ENCODE data around the gene CT47C1.

Gene CT47C1

GRCh38 chrX:119107206-119107605, 34.4 kb downstream of the CT47C1 start:
- H3K27me3 ChIP-seq = no peaks in the 10 kb centered on the region
- intact Hi-C loops (cut with DNase I; ENCODE audit: low total_unique reads) = no loop called here
- no peaks in the 10 kb centered on the region for H3K4me1 ChIP-seq
- no peaks in the 10 kb centered on the region for H3K36me3 ChIP-seq
- DNase-seq = no peak
- H3K9me3 ChIP-seq = no peaks in the 10 kb centered on the region
- no peak overlapping the region for H3K27ac ChIP-seq
- no peak for TF ChIP-seq CTCF (IDR thresholded peaks at IDR 0.05)
- H3K4me3 ChIP-seq = no peak overlapping the region

- Histone ChIP-seq H3K27me3 (no peaks in the 10 kb centered on the region), H3K9me3 (no peaks in the 10 kb centered on the region), H3K4me1 (no peaks in the 10 kb centered on the region), H3K36me3 (no peaks in the 10 kb centered on the region), H3K4me3 (no peak overlapping the region), H3K27ac (no peak overlapping the region)
- intact Hi-C loops (cut with DNase I; ENCODE audit: low total_unique reads) = loop anchor here (10.0 kb wide), 1 partner anchor 106 kb away; no protein-coding TSS in a partner anchor
- peak; percentile 55 to 58 for TF ChIP-seq CTCF (IDR thresholded peaks at IDR 0.05)
- DNase-seq = peak; percentile 35 to 62
Observed at GRCh38 chrX:119118780-119119395, 46.1 kb downstream of the CT47C1 start.

- Histone ChIP-seq H3K4me1 (no peaks in the 10 kb centered on the region), H3K36me3 (no peaks in the 10 kb centered on the region), H3K27ac (no peak overlapping the region), H3K27me3 (no peaks in the 10 kb centered on the region), H3K4me3 (no peak overlapping the region), H3K9me3 (no peaks in the 10 kb centered on the region)
- TF ChIP-seq CTCF (IDR thresholded peaks at IDR 0.05) = no peak
- intact Hi-C loops (cut with DNase I; ENCODE audit: low total_unique reads) = no loop called here
- DNase-seq = no peak
Observed at GRCh38 chrX:119121341-119121740, 48.5 kb downstream of the CT47C1 start.

All from tibial artery (tissue), 4 donors.